HuH-7 (cell line): ENCODE data around the gene SUPT4H1.

Experiments used
- DNase-seq: peaks from one replicate; pipeline ENCODE4 v3.0.0; 2011; ENCODE audit warnings: low spot score

SUPT4H1 gene

DNA sequence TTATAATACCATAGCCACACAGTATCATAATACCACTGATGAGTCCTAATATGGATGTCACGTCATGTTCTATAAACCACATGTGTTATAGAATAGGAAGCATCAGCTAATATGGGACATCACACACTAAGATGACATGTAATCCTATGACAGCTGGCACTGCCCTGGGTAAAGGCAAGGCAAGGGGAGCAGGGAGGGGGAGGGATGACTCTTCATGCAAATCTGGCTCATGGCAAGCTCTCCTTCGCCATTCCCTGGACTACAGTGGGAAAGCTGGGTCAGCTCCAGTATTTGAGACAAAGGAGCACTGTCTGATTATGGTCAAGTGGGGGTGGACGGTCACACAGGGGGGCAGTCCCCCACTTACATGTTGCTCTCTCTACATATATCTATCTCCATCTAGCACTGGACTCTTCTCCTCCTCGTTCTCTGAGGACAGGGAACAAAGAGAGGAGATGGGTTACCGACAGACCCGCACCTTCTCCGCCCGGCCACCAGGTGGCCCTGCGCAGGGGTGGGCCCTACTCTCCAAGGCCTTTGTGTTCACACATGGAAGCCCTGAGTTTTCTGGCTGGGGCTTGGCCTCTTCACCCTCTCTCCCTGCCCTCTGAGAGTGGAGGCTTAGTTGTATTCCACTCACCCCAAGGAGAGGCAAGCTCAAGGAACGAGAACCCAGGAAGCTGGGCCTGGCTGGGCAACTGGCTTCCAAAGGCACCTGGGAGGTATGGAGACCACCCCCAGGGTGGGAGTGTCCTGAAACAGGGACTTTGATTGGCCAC, 47.8 kb downstream of the SUPT4H1 start:
- DNase-seq, result peak; percentile 97

DNA sequence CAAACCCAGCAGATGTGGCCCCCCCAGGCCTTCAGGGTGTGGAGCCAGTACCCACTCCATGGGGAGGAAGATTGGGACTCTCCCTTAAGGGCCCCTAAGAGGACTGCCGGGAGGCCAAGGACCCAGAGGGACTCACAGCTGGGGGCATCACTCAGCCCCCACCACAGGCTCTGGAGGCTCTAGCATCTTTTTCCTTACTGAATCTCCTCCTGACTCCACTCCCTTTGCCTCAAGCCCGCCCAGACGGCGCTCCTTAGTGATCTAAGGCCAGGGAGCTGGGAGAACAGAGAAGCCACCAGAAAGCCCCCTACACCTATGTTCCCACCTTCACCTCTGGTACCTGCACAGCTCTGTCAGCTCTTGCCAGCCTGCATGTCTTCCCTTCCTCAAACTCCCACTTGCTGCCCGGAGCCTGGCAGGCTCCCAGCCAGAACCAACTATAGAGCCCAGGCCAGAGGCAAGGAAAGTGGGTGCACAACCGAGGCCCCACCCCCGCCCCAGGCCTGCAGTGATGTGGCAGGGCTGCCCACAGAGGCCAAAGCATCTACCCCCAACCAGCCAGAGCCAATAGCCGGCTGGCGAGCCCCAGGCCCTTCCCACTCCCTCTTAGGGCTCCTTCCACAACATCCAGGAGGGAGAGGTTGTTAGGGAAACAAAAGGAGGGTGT, 48.9 kb downstream of the SUPT4H1 start:
- DNase-seq, result no peak

DNA sequence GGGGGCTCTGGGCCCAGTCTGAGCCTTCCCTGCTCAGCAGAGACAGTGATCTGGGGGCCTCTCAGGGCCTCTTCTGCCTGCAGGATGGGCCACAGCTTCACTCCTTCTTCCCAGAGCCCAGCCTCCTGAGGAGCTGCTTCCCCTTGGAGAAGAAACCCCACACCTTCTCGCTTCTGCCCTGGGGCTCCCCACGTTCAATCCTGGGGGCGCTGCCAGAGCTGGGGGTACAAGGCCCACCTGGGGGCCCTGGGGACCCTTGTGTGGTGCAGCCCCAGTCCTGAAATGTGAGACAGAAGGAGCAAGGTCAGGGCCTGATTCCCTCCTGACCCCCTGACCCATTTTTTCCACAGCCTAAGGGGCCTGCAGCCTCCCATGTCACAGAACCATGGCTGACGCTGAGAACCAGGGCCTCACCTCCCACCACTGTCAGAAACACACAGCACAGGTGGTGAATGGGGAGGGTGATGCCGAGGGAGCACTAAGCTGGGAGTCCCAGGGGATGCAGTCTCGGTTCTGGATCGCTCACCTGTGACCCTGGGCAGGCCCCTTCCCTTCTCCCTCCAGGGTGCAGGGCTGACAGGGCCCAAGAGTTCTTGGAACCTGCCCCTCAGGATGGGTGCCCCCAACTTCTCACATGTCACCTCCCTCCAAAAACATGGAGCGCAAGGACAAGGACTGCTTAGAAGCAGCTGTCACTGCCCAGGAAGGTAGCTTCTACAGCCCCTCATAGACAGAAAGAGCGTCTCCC, 49.7 kb downstream of the SUPT4H1 start:
- no peak for DNase-seq

DNA sequence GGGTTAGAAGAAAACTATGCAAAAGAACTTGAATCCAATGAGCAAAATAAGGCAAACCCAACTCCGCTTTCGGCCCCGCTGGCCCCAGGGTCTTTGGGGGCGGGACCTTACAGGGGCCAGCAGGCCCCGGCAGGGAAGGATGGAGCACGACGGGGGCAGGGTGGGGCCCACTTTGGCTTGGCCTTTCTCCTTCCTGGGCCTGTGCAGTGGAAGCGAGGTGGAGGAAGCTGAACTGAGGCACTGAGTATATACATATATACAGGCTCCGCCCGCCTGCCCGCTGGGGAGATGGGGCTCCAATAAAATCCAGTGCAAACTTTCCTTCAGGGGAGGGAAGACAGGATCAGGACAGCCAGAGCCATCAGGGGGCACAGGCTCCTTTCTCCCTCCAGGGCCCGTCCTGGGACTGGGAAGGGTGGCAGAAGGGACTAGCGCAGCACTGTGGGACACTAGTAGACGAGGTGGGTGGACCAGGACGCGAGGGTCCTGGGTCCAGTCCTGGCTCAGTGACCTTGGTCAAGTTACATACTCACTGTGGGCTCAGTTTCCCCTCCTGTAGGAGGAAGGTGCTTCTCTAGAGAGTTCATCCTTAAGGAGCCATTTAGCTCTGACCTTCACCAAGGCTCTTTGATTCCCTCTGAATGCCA, 50.4 kb downstream of the SUPT4H1 start:
- DNase-seq, result no peak

DNA sequence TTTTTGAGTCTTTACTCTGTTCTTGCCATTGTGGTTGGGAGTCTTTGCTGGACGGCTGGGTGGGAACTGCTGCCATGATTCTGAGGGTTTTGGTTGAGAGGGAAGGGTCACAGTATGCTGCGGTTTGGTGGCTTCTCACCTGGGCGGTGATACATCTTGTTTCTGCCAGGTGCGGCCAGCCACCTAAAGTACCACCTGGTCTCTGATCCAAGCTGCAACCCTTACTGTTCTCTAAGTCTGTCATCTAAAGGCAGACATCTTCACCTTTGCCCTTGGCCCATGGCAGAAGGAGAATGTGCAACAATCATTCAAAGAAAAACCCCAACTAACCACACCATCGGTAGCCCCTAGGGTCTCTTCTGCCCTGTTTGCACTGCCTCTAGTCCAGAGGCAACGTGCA, 51.7 kb downstream of the SUPT4H1 start:
- DNase-seq, result no peak
